ENCODE results near the gene GRIK4.

GRCh38 chr11:120598517-120599257 is 87.1 kb downstream of the GRIK4 start:
- TF ChIP-seq CTCF (conservative IDR thresholded peaks at IDR 0.05; ENCODE audit: low read length): no peak
- TF ChIP-seq EZH2phosphoT487 (IDR thresholded peaks at IDR 0.05; ENCODE audit: borderline replicate concordance, low read depth, low read length): no peak

Data from OCI-LY7 (cell line).